ENCODE results near the gene CNTN6.

Gene CNTN6

DNA sequence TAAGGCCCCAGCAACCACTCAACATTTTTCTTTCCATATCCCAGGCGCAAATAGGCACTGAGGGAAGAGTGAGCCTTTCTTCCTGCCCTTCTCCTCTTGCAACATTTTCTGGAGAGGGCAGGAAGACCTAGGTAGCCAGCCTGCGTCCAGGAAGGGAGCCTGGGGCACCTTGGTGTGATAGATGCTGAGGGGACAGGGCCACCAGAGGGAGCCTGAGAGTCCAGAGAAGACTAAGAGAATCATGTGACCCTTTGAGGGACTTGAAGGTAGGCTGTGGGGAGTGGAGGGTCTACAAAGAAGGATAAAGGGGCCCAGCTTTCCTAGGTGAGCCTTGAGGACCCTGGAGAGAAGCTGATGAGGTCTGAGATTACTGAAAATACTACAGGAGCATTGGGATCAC, 346.6 kb downstream of the CNTN6 start:
- TF ChIP-seq TAF1 (IDR thresholded peaks at IDR 0.05; ENCODE audit: borderline replicate concordance, insufficient read depth, low read length) (no peak), FOXP2 (optimal IDR thresholded peaks at IDR 0.05; ENCODE audit: borderline replicate concordance, extremely low read depth, extremely low read length, insufficient read depth) (no peak), SIN3A (IDR thresholded peaks at IDR 0.05; ENCODE audit: borderline replicate concordance, insufficient read depth, low read length) (no peak)

DNA sequence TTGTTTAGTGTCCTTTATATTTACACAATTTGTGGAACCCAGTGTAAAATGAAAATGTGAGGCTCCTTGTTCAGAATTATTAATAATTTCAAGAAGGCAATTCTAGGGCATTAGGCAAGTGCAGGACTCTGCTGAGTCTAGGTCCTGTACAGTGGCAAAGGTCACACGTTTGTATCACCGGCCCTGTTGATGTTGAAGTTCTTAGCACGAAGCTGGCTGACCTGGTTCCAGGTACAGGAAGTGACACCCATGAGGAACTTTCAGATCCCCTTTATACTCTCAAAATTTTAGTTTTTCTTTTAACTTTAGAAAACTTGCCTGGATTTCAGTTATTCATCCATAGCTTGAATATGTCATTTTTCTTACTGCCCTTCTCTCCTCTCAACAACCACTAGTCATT, 349.4 kb downstream of the CNTN6 start:
- TF ChIP-seq, protein P1, sequence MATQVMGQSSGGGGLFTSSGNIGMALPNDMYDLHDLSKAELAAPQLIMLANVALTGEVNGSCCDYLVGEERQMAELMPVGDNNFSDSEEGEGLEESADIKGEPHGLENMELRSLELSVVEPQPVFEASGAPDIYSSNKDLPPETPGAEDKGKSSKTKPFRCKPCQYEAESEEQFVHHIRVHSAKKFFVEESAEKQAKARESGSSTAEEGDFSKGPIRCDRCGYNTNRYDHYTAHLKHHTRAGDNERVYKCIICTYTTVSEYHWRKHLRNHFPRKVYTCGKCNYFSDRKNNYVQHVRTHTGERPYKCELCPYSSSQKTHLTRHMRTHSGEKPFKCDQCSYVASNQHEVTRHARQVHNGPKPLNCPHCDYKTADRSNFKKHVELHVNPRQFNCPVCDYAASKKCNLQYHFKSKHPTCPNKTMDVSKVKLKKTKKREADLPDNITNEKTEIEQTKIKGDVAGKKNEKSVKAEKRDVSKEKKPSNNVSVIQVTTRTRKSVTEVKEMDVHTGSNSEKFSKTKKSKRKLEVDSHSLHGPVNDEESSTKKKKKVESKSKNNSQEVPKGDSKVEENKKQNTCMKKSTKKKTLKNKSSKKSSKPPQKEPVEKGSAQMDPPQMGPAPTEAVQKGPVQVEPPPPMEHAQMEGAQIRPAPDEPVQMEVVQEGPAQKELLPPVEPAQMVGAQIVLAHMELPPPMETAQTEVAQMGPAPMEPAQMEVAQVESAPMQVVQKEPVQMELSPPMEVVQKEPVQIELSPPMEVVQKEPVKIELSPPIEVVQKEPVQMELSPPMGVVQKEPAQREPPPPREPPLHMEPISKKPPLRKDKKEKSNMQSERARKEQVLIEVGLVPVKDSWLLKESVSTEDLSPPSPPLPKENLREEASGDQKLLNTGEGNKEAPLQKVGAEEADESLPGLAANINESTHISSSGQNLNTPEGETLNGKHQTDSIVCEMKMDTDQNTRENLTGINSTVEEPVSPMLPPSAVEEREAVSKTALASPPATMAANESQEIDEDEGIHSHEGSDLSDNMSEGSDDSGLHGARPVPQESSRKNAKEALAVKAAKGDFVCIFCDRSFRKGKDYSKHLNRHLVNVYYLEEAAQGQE (IDR thresholded peaks at IDR 0.05; ENCODE audit: insufficient read depth in 1 of 2, low read depth in 2 of 2, low read length in 2 of 2) = no peak
- no peak for TF ChIP-seq FOXP2 (optimal IDR thresholded peaks at IDR 0.05; ENCODE audit: borderline replicate concordance, extremely low read depth, extremely low read length, insufficient read depth)
- TF ChIP-seq TAF1 (IDR thresholded peaks at IDR 0.05; ENCODE audit: borderline replicate concordance, insufficient read depth, low read length) = no peak
- TF ChIP-seq POLR2AphosphoS5 (IDR thresholded peaks at IDR 0.05; ENCODE audit: low read depth, low read length) = no peak
- no peak for TF ChIP-seq SIN3A (IDR thresholded peaks at IDR 0.05; ENCODE audit: borderline replicate concordance, insufficient read depth, low read length)

DNA sequence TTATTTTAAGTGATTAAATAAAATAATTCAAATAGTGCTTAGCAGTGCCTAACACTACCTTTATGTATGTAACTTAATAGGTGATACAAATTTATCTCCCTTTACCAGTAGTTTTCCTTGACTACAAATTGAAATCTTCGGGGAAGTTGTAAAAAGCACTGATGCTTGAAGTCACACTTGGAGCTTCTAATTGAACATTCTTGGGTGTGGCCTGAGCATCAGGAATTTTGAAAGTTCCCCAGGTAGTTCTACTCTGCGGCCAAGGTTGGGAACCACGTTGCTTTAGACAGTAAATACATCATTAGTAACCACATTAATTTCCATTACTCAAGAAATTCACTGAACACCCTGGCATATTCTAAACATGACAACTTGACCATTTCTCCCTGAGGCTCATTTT, 351.4 kb downstream of the CNTN6 start:
- TF ChIP-seq, protein P1 (IDR thresholded peaks at IDR 0.05; ENCODE audit: insufficient read depth in 1 of 2, low read depth in 2 of 2, low read length in 2 of 2) = no peak
- no peak for TF ChIP-seq SIN3A (IDR thresholded peaks at IDR 0.05; ENCODE audit: borderline replicate concordance, insufficient read depth, low read length)
- TF ChIP-seq FOXP2 (optimal IDR thresholded peaks at IDR 0.05; ENCODE audit: borderline replicate concordance, extremely low read depth, extremely low read length, insufficient read depth) = no peak
- TF ChIP-seq TAF1 (IDR thresholded peaks at IDR 0.05; ENCODE audit: borderline replicate concordance, insufficient read depth, low read length) = no peak
- no peak for TF ChIP-seq POLR2AphosphoS5 (IDR thresholded peaks at IDR 0.05; ENCODE audit: low read depth, low read length)

DNA sequence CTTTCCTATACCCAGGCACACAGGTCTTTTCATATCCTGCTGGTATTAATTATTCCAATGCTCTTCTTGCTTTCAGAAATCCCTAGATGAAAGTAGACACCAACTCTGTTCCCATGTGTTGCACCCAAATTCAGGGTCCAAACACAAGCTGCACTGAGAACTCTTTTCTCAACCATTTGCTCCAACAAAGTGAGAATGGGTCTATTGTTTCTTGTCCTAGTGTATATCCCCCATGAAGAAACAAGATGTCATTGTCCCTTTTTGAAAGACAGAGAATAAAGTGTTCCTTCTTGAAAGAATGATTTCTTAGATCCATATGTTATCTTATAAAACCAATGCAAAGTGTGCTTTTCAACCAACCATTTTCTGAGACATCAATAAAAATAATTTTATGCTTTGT, 353.7 kb downstream of the CNTN6 start:
- TF ChIP-seq TAF1 (IDR thresholded peaks at IDR 0.05; ENCODE audit: borderline replicate concordance, insufficient read depth, low read length) (no peak), SIN3A (IDR thresholded peaks at IDR 0.05; ENCODE audit: borderline replicate concordance, insufficient read depth, low read length) (no peak), POLR2AphosphoS5 (IDR thresholded peaks at IDR 0.05; ENCODE audit: low read depth, low read length) (no peak), FOXP2 (optimal IDR thresholded peaks at IDR 0.05; ENCODE audit: borderline replicate concordance, extremely low read depth, extremely low read length, insufficient read depth) (no peak)
- TF ChIP-seq, protein P1 (IDR thresholded peaks at IDR 0.05; ENCODE audit: insufficient read depth in 1 of 2, low read depth in 2 of 2, low read length in 2 of 2) = no peak

DNA sequence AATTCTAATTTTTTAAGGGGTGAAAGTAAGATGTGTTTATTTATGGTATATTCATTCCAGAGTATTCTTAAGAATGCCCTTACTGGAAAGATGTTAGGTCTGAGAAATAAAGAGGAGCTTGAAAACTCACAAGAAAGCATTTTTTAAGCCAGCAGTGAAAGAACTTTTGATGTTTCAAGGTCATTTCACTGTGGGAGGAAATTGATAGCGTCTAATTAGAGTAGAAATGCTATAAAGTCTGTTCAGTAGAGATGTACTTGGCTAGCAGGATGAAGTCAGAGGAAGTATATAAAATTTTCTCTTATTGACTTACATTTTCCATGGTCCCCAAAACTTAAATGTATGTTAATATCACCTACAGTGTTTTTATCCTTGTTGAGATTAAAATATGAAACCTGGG, 354.6 kb downstream of the CNTN6 start:
- TF ChIP-seq SIN3A (IDR thresholded peaks at IDR 0.05; ENCODE audit: borderline replicate concordance, insufficient read depth, low read length) (no peak), FOXP2 (optimal IDR thresholded peaks at IDR 0.05; ENCODE audit: borderline replicate concordance, extremely low read depth, extremely low read length, insufficient read depth) (no peak), POLR2AphosphoS5 (IDR thresholded peaks at IDR 0.05; ENCODE audit: low read depth, low read length) (no peak), TAF1 (IDR thresholded peaks at IDR 0.05; ENCODE audit: borderline replicate concordance, insufficient read depth, low read length) (no peak)
- TF ChIP-seq, protein P1 (IDR thresholded peaks at IDR 0.05; ENCODE audit: insufficient read depth in 1 of 2, low read depth in 2 of 2, low read length in 2 of 2) = no peak
